Measurements from ENCODE around the gene AQP1.

AQP1 gene

GRCh38 chr7:30905078-30906012 lies 6.3 kb upstream of the AQP1 start:
- no peak for DNase-seq (ENCODE audit: low read depth in 3 of 3, low spot score in 1 of 3)

DNA sequence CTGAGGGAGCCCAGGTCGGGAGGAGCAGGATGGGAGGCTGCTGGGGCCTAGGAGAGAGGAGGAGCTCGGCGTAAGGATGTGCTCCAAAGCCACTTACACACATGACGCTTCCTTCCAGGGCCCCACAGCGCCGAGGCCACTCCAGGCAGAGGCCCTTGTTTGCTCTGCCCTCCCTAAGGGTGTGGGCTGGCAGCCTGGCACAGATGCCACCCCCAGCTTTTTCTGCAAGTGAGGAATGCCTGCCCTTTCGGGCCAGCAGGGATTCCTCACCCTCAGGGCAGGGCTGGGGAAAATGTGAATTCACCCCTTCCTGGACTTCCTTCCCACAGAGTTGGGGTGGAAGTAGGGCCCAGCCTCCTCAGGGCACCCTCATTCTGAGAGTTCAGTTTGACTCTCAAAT lies 5.6 kb upstream of the AQP1 start:
- no peak for DNase-seq (ENCODE audit: low read depth in 3 of 3, low spot score in 1 of 3)

GRCh38 chr7:30906515-30907240 lies 5.0 kb upstream of the AQP1 start:
- no peak for DNase-seq (ENCODE audit: low read depth in 3 of 3, low spot score in 1 of 3)

- DNase-seq (ENCODE audit: low read depth in 3 of 3, low spot score in 1 of 3), result no peak
Measured at GRCh38 chr7:30907527-30908267, 4.0 kb upstream of the AQP1 start.

DNA sequence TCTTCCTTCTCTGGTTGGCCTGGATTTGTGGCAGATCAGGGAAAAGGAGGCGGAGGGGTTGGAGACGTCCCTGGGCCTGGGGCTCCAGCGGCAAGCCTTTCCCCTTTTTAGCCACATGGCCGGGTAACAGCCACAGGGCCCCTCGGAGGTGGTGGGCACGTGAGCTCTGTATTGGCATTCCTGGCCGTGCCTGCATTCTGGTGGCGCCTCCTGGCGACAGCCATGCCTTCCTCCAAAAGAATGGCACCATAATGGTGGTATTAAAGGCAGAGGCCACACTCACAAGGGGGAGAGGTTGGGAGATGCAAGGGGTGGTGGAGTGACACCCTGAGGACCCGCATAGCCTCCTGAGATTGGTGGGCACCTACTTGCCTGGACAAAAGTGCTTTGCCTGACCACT lies 3.0 kb upstream of the AQP1 start:
- no peak for DNase-seq (ENCODE audit: low read depth in 3 of 3, low spot score in 1 of 3)

GRCh38 chr7:30909431-30909830 lies 2.2 kb upstream of the AQP1 start:
- no peak for DNase-seq (ENCODE audit: low read depth in 3 of 3, low spot score in 1 of 3)

DNA sequence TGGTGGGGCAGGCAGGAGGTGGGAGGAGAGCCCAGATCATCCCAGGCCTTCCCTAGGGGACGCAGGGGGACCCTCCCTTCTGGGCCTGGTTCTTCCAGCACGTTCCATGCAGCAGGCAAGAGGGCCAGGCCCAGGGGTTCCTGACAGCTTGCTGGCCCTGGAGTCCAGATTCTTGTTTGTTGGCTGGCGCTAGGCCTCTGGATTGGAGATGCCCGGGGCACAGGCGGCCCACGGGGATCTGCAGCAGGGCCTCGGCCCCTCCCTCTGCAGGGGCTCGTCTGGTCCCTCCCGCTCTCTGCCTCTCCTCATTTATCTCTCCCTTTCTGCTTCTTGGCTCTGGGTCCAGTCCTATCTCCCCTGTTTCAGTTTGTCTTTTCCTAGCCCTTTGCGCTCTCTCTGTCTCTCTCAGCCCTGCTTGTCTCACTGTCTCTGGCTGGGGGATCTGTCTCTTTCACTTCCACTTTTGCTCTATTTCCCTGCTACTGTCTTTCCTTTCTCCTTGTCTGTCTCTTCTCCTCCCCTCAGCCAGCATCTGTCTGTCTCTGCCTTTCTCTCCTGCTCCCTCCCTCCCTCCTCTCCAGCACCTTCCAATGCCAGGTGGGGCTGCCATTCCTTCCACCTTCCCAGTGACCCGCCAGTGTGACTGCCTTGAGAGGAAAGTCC lies 1.1 kb upstream of the AQP1 start:
- no peak for DNase-seq (ENCODE audit: low read depth in 3 of 3, low spot score in 1 of 3)

DNA sequence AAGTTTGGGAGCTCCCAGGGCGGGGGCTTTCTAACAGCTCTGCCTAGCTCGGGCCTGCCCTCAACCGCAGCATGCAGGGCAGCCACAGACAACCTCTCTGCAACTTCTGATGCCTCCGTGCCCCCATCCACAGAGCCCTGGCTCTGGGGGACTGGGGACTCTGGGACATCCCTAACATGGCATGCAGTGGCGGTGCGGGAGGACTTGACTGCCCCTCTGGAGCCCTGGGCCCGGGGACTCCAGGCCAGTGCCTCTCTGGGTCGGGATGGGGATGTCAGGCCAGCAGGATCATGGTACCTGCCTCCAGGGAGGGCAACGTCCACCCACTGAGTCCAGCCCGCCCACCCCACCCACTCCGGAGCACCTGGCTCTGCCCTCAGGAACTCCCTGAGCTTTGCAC lies 520 bp upstream of the AQP1 start:
- DNase-seq (ENCODE audit: low read depth in 3 of 3, low spot score in 1 of 3), result no peak

GRCh38 chr7:30912021-30912730 lies 523 bp downstream of the AQP1 start:
- DNase-seq (ENCODE audit: low read depth in 3 of 3, low spot score in 1 of 3), result no peak

GRCh38 chr7:30912731-30912985 lies 1.0 kb downstream of the AQP1 start:
- no peak for DNase-seq (ENCODE audit: low read depth in 3 of 3, low spot score in 1 of 3)

DNA sequence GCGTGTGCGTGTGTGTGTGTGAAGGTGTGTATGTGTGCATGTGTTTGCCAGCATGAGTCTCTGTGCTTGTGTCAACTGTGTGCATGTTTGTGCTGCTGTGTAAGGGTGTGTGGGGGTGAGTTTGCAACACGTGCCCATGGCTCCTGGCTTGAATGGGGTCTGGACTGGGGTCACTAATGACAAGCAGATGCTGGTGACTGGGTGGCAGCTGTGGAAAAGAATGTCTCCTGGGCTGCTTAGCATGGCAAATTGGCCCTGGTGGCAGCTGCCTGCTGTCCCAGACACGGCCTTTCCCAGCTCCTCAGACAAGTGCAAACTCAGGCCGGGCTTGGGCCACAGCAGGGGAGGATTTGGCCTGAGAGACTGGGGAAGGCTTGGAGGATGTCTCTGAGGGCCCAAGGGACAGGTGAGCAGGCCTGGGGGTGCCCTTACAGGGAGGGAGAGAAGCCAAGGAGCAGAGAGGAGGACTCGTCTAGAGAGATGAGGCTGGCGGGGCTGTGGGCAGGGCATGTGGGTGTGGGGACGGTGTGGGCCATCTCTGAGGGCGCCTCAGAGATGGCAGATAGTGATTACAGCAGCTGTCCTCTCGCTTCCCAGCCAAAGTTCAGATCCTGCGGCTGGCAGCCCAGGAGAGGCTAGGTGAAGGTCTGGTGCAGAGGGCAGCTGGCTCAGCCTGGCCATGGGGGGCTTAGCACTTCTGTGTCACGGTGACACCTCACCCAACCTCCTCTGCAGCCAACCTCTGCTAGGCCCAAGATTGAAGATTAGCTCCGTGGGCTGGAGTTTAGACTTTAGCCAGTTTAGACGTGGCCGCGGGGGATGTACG lies 1.5 kb downstream of the AQP1 start:
- no peak for DNase-seq (ENCODE audit: low read depth in 3 of 3, low spot score in 1 of 3)

DNA sequence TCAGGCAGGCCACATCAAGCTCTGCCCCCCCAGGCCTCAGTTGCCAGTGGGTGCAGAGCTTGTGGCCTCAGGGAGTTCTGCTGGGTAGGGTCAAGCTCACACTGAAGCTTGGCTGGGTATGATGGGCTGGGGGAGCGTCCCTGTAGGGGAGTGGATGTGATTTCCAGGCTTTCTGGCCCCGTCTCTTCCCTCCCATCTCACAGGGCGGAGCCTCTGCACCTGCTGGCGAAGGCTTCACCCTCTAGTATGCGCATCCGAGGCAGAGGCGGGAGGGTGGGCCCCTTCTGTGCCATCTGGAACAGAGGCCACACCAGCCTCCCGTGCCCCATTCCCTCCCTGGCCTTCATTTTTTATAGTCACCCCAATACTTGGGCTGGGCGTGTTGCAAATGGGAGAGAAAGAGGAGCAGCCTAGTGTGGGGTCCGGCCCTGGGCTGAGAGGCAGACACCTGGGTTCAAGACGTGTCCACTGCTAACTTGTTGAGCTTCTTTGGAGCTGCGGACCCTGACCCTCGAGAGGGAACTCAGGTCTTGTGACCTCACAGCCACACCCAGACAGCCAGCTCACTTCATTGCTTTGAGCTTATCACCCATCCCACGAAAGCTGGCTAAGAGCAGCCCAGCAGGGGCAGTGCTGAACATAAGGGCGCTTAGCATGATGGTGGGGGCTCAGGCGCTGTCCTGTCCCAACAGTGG lies 2.3 kb downstream of the AQP1 start:
- no peak for DNase-seq (ENCODE audit: low read depth in 3 of 3, low spot score in 1 of 3)

- no peak for DNase-seq (ENCODE audit: low read depth in 3 of 3, low spot score in 1 of 3)
Measured at GRCh38 chr7:30914596-30914995, 2.9 kb downstream of the AQP1 start.

- no peak for DNase-seq (ENCODE audit: low read depth in 3 of 3, low spot score in 1 of 3)
Measured at GRCh38 chr7:30915005-30915601, 3.5 kb downstream of the AQP1 start.

- DNase-seq (ENCODE audit: low read depth in 3 of 3, low spot score in 1 of 3), result no peak
Measured at GRCh38 chr7:30915751-30916150, 4.1 kb downstream of the AQP1 start.

GRCh38 chr7:30916255-30916654 lies 4.6 kb downstream of the AQP1 start:
- no peak for DNase-seq (ENCODE audit: low read depth in 3 of 3, low spot score in 1 of 3)

GRCh38 chr7:30916767-30917166 lies 5.1 kb downstream of the AQP1 start:
- no peak for DNase-seq (ENCODE audit: low read depth in 3 of 3, low spot score in 1 of 3)

- no peak for DNase-seq (ENCODE audit: low read depth in 3 of 3, low spot score in 1 of 3)
Measured at GRCh38 chr7:30917216-30917893, 5.7 kb downstream of the AQP1 start.

All from stimulated activated CD4-positive, alpha-beta T cell treated with anti-CD3 and anti-CD28 coated beads, TNF-alpha, amount 100 ng/mL, for 1 hour (primary cell).